GM06990 (cell line): Measurements from ENCODE around the gene METTL13.

Experiments
- DNase-seq: peaks from one replicate; pipeline ENCODE4 v3.0.0-alpha.2; 2011; ENCODE audit not compliant: insufficient read length; ENCODE audit errors: extremely low read depth
- H3K27me3 ChIP-seq: replicated peaks from 2 replicates; pipeline ENCODE4 v1.6.0; 2011; ENCODE audit warnings: low read length; ENCODE audit not compliant: control insufficient read depth, insufficient read depth
- H3K36me3 ChIP-seq: 2 replicates; pipeline ENCODE4 v1.5.1; 2011; ENCODE audit warnings: low read length; ENCODE audit not compliant: control insufficient read depth, insufficient read depth
- H3K4me3 ChIP-seq: replicated peaks from 2 replicates; pipeline ENCODE4 v1.5.1; 2011; ENCODE audit warnings: low read depth, mild to moderate bottlenecking, control low read depth, low read length
- CTCF ChIP-seq: IDR thresholded peaks from 2 replicates; pipeline ENCODE4 v1.5.1; 2011; ENCODE audit warnings: low read length, control low read depth, mild to moderate bottlenecking, inconsistent platforms; ENCODE audit not compliant: insufficient read depth, poor library complexity, severe bottlenecking

The METTL13 gene

GRCh38 chr1:171787686-171788480 lies 6.4 kb downstream of the METTL13 start:
- H3K4me3 ChIP-seq, result no peak overlapping the region
- no peaks in the 10 kb centered on the region for H3K27me3 ChIP-seq
- DNase-seq, result no peak
- peaks cover 36% of the 10 kb centered on the region for H3K36me3 ChIP-seq
- TF ChIP-seq CTCF, result no peak

- peaks cover 35% of the 10 kb centered on the region for H3K36me3 ChIP-seq
- no peak overlapping the region for H3K4me3 ChIP-seq
- H3K27me3 ChIP-seq, result no peaks in the 10 kb centered on the region
- DNase-seq, result no peak
- TF ChIP-seq CTCF, result no peak
Observed at GRCh38 chr1:171788696-171789095, 7.2 kb downstream of the METTL13 start.

GRCh38 chr1:171790318-171790717 lies 8.9 kb downstream of the METTL13 start:
- no peak for TF ChIP-seq CTCF
- no peaks in the 10 kb centered on the region for H3K27me3 ChIP-seq
- DNase-seq, result no peak
- peaks cover 32% of the 10 kb centered on the region for H3K36me3 ChIP-seq
- no peak overlapping the region for H3K4me3 ChIP-seq

- no peaks in the 10 kb centered on the region for H3K27me3 ChIP-seq
- H3K4me3 ChIP-seq, result no peak overlapping the region
- H3K36me3 ChIP-seq, result peaks cover 30% of the 10 kb centered on the region
- DNase-seq, result no peak
- no peak for TF ChIP-seq CTCF
Observed at GRCh38 chr1:171792656-171793369, 11.4 kb downstream of the METTL13 start.

GRCh38 chr1:171793636-171794035 lies 12.2 kb downstream of the METTL13 start:
- DNase-seq, result no peak
- peaks cover 27% of the 10 kb centered on the region for H3K36me3 ChIP-seq
- no peak overlapping the region for H3K4me3 ChIP-seq
- no peaks in the 10 kb centered on the region for H3K27me3 ChIP-seq
- TF ChIP-seq CTCF, result no peak

- no peaks in the 10 kb centered on the region for H3K27me3 ChIP-seq
- H3K4me3 ChIP-seq, result no peak overlapping the region
- TF ChIP-seq CTCF, result no peak
- H3K36me3 ChIP-seq, result peaks cover 26% of the 10 kb centered on the region
- no peak for DNase-seq
Observed at GRCh38 chr1:171794085-171794484, 12.6 kb downstream of the METTL13 start.
